ENCODE measurements around the gene RELL1.

The RELL1 gene

DNA sequence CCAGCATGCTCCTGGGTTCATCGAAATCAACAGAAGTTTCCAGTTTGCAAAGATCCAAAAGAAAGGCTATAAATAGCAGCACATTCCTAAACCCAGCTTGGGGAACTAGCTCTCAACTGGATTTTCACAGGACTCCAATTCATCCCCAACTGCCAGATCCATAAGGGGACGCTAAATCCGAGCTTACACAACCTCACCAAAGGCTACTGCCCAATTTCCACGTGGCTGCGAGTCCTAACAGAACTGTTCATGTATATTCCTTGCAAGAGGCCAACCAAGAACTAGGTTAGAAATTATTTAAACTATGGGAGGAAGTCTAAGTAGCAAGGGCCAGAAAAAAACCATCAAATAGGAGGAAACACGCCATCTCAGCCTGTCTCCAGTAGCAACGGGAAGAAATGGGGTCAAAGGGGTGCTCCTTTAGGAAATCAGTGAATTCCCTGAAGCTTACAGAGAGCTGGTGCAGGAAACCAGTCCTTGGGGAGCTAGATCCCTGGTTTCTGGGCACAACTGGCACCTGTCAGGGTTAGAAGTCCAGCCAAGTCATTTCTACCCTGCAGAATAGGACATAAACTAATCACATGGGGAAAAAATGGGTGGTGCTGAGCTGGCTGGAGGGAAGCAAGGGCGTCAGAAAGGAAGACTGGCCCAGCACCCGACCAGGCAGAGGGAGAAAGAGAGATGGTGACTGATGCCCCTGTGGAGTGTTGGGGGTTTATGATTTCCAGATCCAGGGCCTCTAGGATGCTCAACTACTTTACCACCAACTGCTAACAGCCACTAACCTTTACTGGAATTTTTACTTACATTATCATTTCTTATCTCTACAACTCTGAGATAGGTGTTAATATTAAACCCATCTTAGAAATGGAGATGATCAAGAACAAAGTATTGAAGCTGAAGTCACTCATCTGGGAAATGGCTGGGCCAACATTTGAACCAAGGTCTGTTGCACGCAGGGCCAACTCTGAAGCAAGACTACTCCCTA lies 20.5 kb downstream of the RELL1 start:
- DNase-seq (ENCODE audit: low spot score): no peak

DNA sequence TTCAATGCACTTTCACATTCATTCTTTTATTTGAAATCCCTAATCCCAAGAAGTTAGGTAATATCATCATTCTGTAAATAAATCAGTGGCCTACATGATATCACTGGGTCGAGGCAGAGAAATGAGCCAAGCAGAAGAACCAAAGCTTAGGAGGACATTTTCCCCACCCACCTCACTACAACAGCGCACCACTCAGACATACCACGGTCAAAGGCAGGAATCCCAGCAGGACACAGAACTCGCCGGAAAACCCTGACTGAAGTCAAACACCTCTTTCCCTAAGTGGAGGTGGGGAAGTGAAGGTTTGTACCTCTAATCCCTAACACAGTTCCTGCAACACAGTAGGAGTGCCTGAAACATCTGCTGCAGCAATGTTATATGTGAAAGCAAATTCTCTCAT lies 21.5 kb downstream of the RELL1 start:
- no peak for DNase-seq (ENCODE audit: low spot score)

DNA sequence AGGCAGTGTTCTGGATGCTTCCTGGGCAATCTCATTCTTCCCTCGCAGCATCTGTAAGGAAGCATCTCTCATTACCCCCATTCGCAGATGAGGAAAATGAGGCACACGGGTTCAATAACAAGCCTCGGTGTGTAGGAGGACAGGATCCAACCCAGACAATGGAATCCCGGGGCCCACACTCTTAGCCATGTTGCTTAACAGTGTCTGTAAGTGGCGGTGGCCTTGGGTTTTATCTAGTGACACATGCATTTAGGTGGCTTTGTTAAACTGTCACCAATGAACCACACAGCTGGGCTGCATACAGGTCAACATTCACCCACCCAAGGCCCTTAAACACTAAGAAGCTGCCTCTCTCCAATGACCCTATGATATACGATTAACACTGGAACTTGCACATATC lies 22.6 kb downstream of the RELL1 start:
- no peak for DNase-seq (ENCODE audit: low spot score)

DNA sequence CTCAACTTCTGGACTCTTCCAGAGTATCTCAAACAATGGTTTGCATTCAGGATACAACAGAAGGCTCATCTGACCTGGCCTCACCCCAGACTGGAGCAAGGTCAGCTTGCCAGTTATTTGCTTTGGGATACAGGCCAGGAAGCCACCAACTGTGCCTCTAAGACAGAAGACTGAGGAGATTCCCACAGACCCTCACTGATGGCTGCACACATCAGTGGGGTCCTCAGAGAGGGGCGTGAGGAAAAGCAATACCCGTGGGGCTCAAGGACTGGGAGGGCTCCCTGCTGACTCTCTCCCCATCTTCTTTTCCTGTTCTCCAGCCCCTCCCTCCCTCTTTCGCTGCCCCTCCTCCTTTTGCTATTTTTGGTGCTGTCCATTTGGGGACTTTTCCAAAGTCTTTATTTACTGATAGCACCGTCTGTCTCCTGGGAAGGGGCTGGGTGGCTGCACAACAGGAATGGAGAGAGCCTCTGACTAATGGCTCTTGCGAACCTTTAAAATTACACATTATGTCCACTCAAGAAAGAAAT lies 23.2 kb downstream of the RELL1 start:
- no peak for DNase-seq (ENCODE audit: low spot score)

DNA sequence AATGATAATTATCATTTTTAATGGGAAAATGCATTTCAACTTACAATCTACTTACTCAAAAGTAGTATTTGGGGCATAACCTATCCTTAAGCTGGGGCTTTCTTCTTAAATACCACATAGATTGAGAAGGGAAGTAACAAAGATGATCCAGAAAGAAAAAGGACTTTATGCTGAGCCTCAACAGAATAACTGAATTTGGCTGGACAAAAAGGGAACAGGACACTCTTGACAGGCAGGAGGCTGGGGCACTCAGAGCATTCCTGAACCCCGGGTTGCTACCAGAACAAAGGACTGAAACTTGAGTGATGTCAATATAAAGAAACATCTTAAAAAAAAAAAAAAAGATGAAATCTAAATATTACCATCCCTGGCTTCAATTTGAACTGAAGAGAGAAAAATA lies 23.9 kb downstream of the RELL1 start:
- DNase-seq (ENCODE audit: low spot score): no peak

DNA sequence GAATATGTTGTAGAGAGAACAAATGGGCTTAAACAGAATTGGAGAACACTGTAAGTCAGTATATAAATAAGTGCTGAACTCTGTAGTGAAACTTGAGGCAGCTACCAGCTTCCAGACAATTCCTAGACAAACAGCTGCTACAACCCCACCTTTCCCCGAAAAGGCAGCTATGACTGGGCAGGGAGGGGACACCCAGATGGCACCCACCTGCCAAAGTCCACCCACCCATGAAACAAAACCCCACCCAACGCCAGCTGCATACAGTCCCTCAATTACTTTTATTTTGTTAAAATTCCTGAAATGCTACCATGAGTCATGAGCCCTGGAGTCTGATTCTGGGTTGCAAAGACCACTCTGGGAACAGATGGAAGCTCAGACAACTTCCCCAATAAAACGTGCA lies 24.4 kb downstream of the RELL1 start:
- no peak for DNase-seq (ENCODE audit: low spot score)

DNA sequence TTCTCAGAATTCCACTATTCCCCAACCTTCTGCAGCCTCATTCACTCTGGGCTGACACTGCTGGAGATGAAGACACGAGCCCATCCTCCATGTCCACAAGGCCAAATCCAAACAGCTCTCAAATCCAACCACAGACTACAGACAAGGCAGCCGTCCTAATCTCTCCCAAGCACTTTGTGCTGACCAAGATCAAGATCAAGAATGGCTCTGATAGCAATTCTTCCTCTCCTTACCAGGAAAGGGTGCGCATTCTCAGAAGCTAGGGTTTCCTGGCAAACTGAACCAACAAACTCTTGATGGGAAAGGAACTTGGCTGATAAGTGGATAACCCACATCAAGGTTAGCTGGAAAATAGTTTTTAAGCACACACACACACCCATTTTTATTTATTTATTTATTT lies 26.5 kb downstream of the RELL1 start:
- no peak for DNase-seq (ENCODE audit: low spot score)

DNA sequence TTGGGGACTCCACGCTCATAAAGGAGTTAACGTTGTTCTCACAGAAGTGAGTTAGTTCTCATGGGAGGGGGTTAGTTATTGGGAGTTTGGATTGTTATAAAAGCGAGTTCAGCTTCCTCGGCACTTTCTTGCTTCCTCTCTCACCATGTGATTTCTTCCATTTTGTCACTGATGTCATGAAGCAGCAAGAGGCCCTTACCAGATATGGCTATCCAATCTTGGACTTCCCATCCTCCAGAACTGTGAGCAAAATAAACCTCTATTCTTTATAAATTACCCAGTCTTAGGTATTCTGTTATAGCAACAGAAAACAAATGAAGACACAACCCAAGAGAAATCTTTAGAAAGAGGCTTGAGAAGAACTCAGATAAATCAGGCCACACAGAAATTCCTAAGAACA lies 29.5 kb downstream of the RELL1 start:
- DNase-seq (ENCODE audit: low spot score): no peak

DNA sequence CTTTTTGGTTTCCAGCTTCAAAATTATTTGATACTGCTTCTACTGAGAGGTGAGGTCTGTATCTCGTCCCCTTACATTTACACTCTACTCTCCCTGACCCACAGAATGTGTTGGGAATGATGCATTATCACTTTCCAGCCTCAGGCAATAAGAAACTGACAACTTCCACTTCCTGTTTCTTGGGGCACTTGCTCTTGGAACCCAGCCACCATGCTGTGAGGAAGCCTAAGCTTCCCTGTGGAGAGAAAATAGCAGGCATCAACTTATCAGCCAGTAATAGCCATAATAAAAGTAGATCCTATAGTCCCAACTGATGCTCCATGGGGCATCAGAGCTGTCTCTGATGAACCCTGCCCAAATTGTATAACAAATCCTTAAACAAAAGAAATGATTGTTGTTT lies 32.6 kb downstream of the RELL1 start:
- no peak for DNase-seq (ENCODE audit: low spot score)

DNA sequence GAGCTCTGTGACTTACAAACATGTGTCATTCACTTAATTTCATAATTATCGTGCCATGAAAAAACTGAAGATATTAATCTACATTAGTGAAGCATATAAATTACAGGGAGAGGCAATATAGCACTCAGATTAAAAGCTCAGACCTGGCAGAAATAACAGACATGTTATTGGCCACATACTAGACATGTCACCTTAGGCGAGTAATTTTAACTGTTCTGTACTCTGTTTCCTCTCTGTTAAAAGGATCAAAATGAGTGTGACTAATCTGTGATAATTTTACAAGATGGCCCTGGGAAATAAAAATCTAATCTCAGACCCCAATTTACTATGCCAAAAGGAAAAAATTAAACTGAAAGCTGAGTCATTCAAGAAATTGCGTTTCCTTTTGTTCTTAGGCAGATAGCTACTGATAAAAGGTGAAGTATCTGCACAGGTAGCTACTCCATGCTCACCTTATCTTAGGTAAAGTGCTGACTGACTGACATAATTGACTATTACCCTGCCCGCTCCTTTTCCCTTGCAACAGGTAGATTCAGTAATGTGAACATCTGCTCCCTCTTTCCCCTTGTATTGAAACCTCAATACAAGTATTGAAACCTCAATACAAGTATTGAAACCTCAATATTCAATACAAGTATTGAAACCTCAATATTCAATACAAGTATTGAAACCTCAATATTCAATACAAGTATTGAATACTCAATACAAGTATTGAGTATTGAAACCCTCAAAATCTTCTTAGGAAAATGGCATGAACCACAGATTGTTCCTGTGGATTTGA lies 33.2 kb downstream of the RELL1 start:
- no peak for DNase-seq (ENCODE audit: low spot score)

DNA sequence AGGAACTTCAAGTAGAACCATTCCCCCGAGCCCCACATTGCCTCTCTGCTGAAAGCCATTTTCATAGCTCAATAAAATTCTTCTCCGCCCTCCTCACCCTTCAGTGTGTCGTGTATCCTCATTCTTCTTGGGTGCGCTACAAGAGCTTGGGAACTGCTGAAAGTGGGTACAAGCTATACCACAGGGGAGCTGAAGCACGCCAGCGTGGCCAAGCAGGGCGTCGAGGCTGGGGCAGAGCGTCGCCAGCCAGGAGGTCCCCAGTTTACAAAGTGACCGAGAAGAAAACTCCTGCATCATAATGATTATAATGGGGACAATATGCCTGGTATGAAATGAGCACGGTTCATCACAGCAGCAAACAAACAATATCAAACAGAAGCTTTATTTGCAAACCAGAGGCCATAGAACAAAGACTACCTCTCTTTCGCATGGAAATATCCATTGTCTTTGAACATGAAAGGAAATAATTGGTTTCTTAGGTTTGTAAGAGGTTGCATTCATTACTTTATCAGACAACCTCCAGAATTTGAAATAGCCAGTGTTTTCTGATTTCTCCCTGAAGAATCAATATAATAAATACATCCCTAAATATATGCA lies 34.3 kb downstream of the RELL1 start:
- DNase-seq (ENCODE audit: low spot score): no peak

DNA sequence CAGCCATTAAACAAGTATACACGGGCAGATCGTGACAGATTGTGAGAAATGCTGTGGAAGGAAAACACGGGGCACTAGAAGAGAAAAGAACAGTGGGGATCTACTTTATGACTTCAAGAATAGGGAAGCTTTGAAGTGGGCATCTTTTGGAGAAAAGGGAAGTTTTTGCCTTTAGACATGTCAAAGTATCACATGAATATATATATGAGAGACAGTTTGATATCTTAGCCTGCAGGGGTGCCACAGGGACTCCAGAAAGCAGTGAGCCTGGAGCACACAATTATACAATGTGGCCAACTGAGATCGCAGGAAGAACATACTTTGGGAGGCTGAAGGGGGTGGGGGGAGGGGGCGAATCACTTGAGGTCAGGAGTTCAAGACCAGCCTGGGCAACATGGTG lies 35.7 kb downstream of the RELL1 start:
- no peak for DNase-seq (ENCODE audit: low spot score)

DNA sequence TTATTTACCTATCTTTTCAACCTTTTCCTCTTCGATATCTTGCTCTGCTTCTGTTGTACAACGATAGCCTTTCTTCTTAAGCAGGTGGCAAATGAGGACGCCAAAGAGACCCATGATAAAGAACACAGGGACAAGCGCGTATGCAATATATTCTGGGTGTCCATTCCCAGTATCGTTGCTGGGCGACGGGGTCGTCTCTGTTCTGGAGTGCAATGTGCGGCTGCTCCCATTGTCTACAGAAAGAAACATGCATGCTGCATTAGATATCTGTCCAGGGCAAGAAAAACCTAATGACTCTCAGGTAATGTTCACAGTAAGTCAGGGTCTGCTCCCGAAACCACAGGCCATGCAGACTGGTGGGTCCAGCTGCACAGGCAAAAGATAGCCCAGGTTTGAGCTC lies 36.9 kb downstream of the RELL1 start:
- no peak for DNase-seq (ENCODE audit: low spot score)

DNA sequence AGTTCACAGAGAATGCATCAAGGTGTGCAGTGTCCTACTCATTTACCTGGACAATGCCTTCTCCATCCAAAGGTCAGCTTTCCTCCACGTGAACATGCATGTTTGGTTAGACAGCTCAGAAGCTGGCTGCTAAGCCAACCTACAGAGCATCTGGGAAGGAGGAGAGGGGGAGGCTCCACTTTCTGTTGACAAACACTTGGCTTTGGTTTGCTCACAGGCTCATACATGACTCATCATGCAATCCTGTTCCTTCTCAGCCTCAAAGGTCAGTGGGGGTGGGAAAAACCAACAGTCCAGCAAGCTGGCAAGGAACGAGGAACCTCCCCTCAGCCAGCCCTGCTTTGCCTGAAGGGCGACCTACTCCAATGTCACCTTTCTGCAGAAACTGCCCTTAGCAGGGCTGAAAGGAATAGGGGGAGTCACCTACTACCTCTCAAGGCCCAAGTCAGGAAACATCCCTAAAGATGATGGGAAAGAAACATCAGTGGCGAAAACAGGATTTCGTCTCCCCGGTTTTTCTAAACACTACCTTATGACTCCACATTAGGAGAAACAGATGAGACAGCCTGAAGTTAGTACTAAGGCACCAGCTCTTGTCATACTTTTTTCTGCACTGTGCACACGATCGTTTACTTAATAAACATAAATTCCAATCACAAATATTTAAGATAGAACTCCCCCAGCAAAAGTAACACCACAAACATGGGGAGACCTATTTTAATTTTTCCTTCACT lies 37.9 kb downstream of the RELL1 start:
- DNase-seq (ENCODE audit: low spot score): no peak

DNA sequence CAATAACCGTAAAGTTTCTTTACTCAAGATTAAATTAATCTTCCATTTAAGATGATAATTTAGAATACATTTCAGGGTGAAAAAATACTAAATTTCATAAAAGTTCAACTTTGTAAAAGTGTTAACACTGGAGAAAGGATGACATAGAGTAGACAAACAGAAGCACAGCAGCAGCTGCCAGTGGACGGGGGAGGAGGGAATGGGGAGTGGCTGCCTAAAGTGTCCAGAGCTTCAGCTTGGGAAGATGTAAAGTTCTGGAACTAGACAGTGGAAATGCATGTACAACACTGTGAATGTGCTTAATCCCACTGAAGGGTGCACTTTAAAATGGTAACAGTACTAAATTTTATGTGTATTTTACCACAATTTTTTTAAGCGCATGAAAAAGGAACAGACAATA lies 39.9 kb downstream of the RELL1 start:
- DNase-seq (ENCODE audit: low spot score): no peak

DNA sequence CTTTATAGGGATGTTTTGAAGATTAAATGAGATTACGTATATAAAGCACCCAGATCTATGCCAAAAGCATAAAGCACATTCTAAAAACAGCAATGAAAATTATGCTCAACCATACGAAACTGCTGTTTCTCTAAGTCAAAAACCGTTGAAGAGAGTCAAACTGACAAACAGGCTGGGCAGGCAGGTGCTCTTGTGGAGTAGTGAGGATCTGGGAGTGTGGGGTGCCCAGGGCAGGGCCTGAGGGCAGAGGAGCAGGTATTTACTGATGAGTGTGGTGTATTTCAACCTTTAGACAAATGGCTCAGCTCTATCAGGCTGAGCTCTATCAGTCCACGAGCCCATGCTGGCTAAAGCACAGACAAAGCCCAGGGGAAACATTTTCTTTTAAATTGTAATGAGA lies 40.4 kb downstream of the RELL1 start:
- DNase-seq (ENCODE audit: low spot score): no peak

DNA sequence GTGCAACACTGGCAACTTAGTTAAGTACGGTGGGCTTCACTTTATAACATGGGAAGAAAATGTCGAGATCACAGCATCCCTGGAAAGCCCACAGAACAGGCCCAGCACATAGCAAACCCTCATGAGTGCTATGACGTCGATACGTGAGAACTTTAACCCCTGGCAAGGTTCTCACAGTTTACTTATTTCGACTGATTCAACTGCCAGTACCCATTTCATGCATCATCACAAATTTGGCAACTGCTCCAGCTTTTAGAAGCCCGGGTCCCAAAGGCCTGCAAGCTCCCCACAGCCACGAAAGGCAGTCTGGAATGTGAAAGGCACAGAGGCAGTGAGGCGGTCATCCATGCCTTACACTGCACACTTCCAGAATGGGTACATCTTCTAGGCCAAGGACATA lies 41.2 kb downstream of the RELL1 start:
- no peak for DNase-seq (ENCODE audit: low spot score)

DNA sequence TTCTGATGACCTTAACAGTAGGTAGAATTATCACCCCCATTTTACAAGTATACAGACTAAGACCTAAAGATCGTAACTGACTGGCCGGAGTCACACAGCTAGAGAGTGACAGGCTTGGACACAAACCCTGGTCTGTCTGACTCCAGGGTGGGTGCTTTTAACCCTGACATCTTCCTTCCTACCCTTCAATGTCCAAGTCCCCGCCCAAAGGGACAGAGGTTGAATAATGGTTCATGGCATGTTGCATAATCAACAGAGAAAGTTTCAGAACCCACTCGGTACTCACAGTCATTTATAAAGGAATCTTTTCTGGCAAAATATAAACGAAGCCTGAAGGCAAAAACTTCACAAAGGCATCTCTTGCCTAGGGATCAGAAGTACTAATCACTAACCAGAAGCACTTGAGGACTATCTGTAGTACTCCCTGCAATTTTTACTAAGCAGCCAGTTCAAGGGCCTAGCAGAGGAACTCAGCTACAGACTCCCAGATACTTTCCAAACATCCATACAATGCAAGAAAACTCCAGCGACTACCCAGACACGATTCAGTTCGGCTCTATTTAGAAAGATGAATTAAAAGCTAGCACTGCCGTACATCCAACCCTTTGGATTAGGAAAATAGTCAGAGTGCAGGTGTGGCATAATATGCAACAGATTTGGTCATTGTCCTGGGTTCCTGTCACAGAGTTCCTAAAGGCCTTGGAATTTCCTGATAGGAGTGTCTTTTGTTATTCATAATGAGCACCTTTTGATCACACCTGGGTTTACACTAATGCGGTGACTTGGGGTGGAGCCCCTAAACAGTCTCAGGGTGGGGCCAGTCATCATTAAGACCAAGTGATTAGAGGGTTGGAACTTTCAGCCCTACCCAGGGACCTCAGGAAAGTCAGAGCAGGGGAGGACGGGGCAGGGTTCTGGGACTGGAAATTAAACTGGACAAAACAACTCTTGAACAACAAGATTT lies 44.0 kb downstream of the RELL1 start:
- DNase-seq (ENCODE audit: low spot score): no peak

DNA sequence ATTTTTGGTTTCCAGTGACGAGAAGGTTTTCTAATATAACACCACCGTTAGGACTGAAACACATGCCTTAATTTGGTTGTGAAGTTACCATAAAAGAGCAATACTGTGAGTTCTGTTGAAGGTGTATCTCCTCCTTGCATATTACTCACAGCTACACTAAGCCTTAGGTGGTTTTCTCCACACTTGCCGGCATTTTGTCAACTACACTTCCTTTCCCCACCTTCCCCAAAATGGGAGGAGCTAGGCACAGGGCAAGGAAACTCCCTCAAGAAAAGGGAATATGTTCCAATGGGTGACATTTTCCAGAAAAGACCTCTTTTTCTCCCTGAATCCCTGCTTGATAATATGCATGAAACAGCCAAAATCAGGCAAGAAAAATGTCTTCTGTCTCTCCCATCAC lies 44.8 kb downstream of the RELL1 start:
- DNase-seq (ENCODE audit: low spot score): no peak

DNA sequence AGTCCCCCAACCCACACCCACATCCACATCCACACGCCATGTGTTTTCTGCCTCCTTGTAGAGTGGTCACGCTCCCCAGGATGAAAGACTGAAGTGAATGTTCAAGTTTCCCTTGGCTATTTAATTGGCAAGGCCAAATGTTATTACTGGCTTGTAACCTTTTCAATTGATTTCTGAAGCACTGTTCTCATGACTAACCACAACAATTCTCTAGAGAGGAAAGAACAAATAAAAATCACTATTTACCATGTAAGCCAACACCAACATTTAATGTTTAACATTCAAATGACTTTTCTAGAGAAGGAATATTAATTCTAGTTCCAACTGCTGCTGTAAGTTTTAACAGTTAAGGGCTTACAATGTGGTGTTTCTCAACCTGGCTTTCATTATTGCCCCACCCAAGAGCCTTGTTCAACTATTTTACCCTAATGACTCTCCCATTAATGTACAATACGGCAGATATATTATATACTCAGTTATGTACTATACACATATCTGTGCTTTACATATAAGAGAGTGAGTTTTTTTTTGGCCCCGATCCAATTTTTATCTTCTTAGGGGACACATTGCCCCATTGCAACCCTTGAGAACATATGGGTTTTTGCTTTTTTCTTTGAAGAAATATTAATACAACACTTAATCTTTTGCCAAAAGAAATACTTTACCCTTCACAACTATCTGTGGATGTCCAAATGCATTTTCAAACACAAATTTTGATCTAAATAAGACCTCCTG lies 46.5 kb downstream of the RELL1 start:
- no peak for DNase-seq (ENCODE audit: low spot score)
